Duodenal mucosa (tissue), 2 donors: ENCODE results near the gene SEZ6.

Experiments
- H3K27ac ChIP-seq: one replicate; pipeline ENCODE4 v1.7.0; 2013; ENCODE audit warnings: low read depth, low read length
- H3K27me3 ChIP-seq, 2 donors: one replicate each; pipeline ENCODE4 v1.7.0; 2013; ENCODE audit warnings: low read length in 2 of 2, control low read depth in 1 of 2; ENCODE audit not compliant: insufficient read depth in 2 of 2, control insufficient read depth in 1 of 2
- H3K36me3 ChIP-seq, 2 donors: one replicate each; pipeline ENCODE4 v1.7.0; 2013; ENCODE audit warnings: low read length in 2 of 2, control low read depth in 1 of 2; ENCODE audit not compliant: insufficient read depth in 2 of 2, control insufficient read depth in 1 of 2
- H3K4me1 ChIP-seq, 2 donors: one replicate each; pipeline ENCODE4 v1.7.0; 2013; ENCODE audit warnings: low read length in 2 of 2, control low read depth in 1 of 2; ENCODE audit not compliant: insufficient read depth in 2 of 2, control insufficient read depth in 1 of 2
- H3K4me3 ChIP-seq, 2 donors: one replicate each; pipeline ENCODE4 v1.7.0; 2013; ENCODE audit warnings: low read length in 2 of 2, low read depth in 1 of 2
- H3K9ac ChIP-seq, 2 donors: one replicate each; pipeline ENCODE4 v1.7.0; 2013; ENCODE audit warnings: low read length in 2 of 2, low read depth in 1 of 2
- H3K9me3 ChIP-seq, 2 donors: one replicate each; pipeline ENCODE4 v1.7.0; 2013; ENCODE audit warnings: low read length in 2 of 2, control low read depth in 1 of 2; ENCODE audit not compliant: control insufficient read depth in 1 of 2

The SEZ6 gene

GRCh38 chr17:29045734-29046472 lies 40.1 kb upstream of the SEZ6 start:
- no peak overlapping the region for H3K9ac ChIP-seq
- H3K9me3 ChIP-seq, result no peaks in the 10 kb centered on the region
- peaks cover 18 to 26% of the 10 kb centered on the region in 2 donors for H3K4me1 ChIP-seq
- H3K4me3 ChIP-seq, result peak overlapping the region in 1 of 2 donors; percentile 2
- H3K36me3 ChIP-seq, result no peaks in the 10 kb centered on the region
- no peak overlapping the region for H3K27ac ChIP-seq
- H3K27me3 ChIP-seq, result no peaks in the 10 kb centered on the region

GRCh38 chr17:29045026-29045425 lies 39.2 kb upstream of the SEZ6 start:
- Histone ChIP-seq H3K9ac (no peak overlapping the region), H3K27me3 (no peaks in the 10 kb centered on the region), H3K9me3 (no peaks in the 10 kb centered on the region), H3K4me1 (peaks cover 18 to 26% of the 10 kb centered on the region in 2 donors), H3K4me3 (no peak overlapping the region), H3K27ac (no peak overlapping the region), H3K36me3 (no peaks in the 10 kb centered on the region)

- H3K4me1 ChIP-seq, result peaks cover 18 to 26% of the 10 kb centered on the region in 2 donors
- H3K9me3 ChIP-seq, result no peaks in the 10 kb centered on the region
- peak overlapping the region; percentile 35 to 54 for H3K4me3 ChIP-seq
- no peak overlapping the region for H3K27ac ChIP-seq
- no peak overlapping the region for H3K9ac ChIP-seq
- H3K27me3 ChIP-seq, result no peaks in the 10 kb centered on the region
- no peaks in the 10 kb centered on the region for H3K36me3 ChIP-seq
These were observed 37.8 kb upstream of the SEZ6 start for GRCh38 chr17:29043539-29044145.

- H3K36me3 ChIP-seq, result no peaks in the 10 kb centered on the region
- H3K27ac ChIP-seq, result no peak within 1 kb of the TSS
- peaks cover 18 to 26% of the 10 kb centered on the region in 2 donors for H3K4me1 ChIP-seq
- H3K4me3 ChIP-seq, result peak within 1 kb of the TSS; percentile 35 to 54
- no peaks in the 10 kb centered on the region for H3K9me3 ChIP-seq
- H3K9ac ChIP-seq, result no peak within 1 kb of the TSS
- H3K27me3 ChIP-seq, result no peaks in the 10 kb centered on the region
These were observed 37.1 kb upstream of the SEZ6 start, which contains the start of gene PIPOX for GRCh38 chr17:29042679-29043538. Gene PIPOX, plus strand, starts transcription at chr17:29043141. Its CDS starts 85 bp downstream, at chr17:29043226.

- H3K27me3 ChIP-seq, result no peaks in the 10 kb centered on the region
- no peak overlapping the region for H3K27ac ChIP-seq
- peaks cover 18 to 26% of the 10 kb centered on the region in 2 donors for H3K4me1 ChIP-seq
- no peaks in the 10 kb centered on the region for H3K36me3 ChIP-seq
- H3K9me3 ChIP-seq, result no peaks in the 10 kb centered on the region
- no peak overlapping the region for H3K9ac ChIP-seq
- no peak overlapping the region for H3K4me3 ChIP-seq
These were observed 36.3 kb upstream of the SEZ6 start for GRCh38 chr17:29042026-29042678.

GRCh38 chr17:29041571-29041970 lies 35.7 kb upstream of the SEZ6 start:
- Histone ChIP-seq H3K36me3 (no peaks in the 10 kb centered on the region), H3K4me3 (no peak overlapping the region), H3K4me1 (peaks cover 18 to 26% of the 10 kb centered on the region in 2 donors), H3K9ac (no peak overlapping the region), H3K27me3 (peaks cover 2% of the 10 kb centered on the region in 2 donors), H3K27ac (no peak overlapping the region), H3K9me3 (no peaks in the 10 kb centered on the region)

GRCh38 chr17:29041091-29041490 lies 35.3 kb upstream of the SEZ6 start:
- Histone ChIP-seq H3K27ac (no peak overlapping the region), H3K4me1 (peaks cover 18 to 21% of the 10 kb centered on the region in 2 donors), H3K27me3 (peaks cover 4 to 7% of the 10 kb centered on the region in 2 donors), H3K4me3 (no peak overlapping the region), H3K36me3 (no peaks in the 10 kb centered on the region), H3K9me3 (no peaks in the 10 kb centered on the region), H3K9ac (no peak overlapping the region)

GRCh38 chr17:29039764-29040598 lies 34.1 kb upstream of the SEZ6 start:
- Histone ChIP-seq H3K27me3 (peaks cover 4 to 10% of the 10 kb centered on the region in 2 donors), H3K4me1 (peaks cover 16 to 18% of the 10 kb centered on the region in 2 donors), H3K27ac (no peak overlapping the region), H3K9ac (no peak overlapping the region), H3K4me3 (no peak overlapping the region), H3K9me3 (peaks cover 0 to under 1% of the 10 kb centered on the region in 2 donors), H3K36me3 (no peaks in the 10 kb centered on the region)

- Histone ChIP-seq H3K4me3 (no peak overlapping the region), H3K4me1 (peaks cover 9 to 11% of the 10 kb centered on the region in 2 donors), H3K9ac (no peak overlapping the region), H3K27ac (no peak overlapping the region), H3K27me3 (peaks cover 5 to 10% of the 10 kb centered on the region in 2 donors), H3K9me3 (peaks cover 6 to 8% of the 10 kb centered on the region in 2 donors), H3K36me3 (no peaks in the 10 kb centered on the region)
These were observed 32.4 kb upstream of the SEZ6 start for GRCh38 chr17:29038085-29038795.
